IMR-90 (cell line): ENCODE results near the gene PRR5L. TPM values are rescaled to one million over a fixed set of nuclear protein-coding genes. Genes with fewer than 3 reads are reported as not detected.

Experiments used
- ATAC-seq: fragments of 200-7000 bp; cut with Tn5 transposase; 2 replicates; pipeline ENCODE4 v1.9.1; 2020; ENCODE audit warnings: low read depth, mild to moderate bottlenecking, moderate library complexity
- BruUV-seq: library from RNA; stranded (reverse); fragments of 400-500 nt; replicated peaks from 2 replicates; lab custom pipeline; 2021; lab: Mats Ljungman, UMichigan
- CTCF ChIA-PET: fragments of 300-600 bp; formaldehyde crosslinking; extraction: SDS; loops from one replicate; lab custom pipeline; 2021; ENCODE audit warnings: antibody characterized with exemption; lab: Yijun Ruan, JAX
- POLR2A ChIA-PET: fragments of 300-600 bp; sonication (Branson Sonifier 250); formaldehyde crosslinking; loops from one replicate; lab custom pipeline; 2022; ENCODE audit warnings: antibody characterized with exemption; ENCODE audit not compliant: unreplicated experiment; lab: Charles Lee
- DNase-seq: peaks from one replicate; pipeline ENCODE4 v3.0.0; 2013
- H2AFZ ChIP-seq: replicated peaks from 2 replicates; pipeline ENCODE3; 2013; ENCODE audit warnings: low read length, mild to moderate bottlenecking; ENCODE audit not compliant: poor library complexity
- H2AK5ac ChIP-seq: 2 replicates; pipeline ENCODE4 v1.6.1; 2013; ENCODE audit warnings: low read depth, low read length, inconsistent platforms
- H2AK9ac ChIP-seq: replicated peaks from 2 replicates; pipeline ENCODE3; 2013; ENCODE audit warnings: mild to moderate bottlenecking, low read depth, low read length, moderate library complexity; ENCODE audit not compliant: poor library complexity
- H2BK120ac ChIP-seq: 2 replicates; pipeline ENCODE4 v1.6.1; 2013; ENCODE audit warnings: low read depth, low read length, inconsistent platforms
- H2BK15ac ChIP-seq: 3 replicates; pipeline ENCODE4 v1.6.1; 2013; ENCODE audit warnings: low read depth, low read length, inconsistent platforms
- H2BK20ac ChIP-seq: 2 replicates; pipeline ENCODE4 v1.6.1; 2013; ENCODE audit warnings: low read depth, mild to moderate bottlenecking, inconsistent platforms, low read length, moderate library complexity
- H2BK5ac ChIP-seq: 2 replicates; pipeline ENCODE4 v1.6.1; 2013; ENCODE audit warnings: mild to moderate bottlenecking, low read depth, low read length, inconsistent platforms; ENCODE audit not compliant: poor library complexity, severe bottlenecking
- H3K14ac ChIP-seq: replicated peaks from 2 replicates; pipeline ENCODE4 v1.6.1; 2013; ENCODE audit warnings: low read depth, low read length, inconsistent platforms
- H3K18ac ChIP-seq: 2 replicates; pipeline ENCODE4 v1.6.1; 2013; ENCODE audit warnings: low read depth, low read length, control low read depth
- H3K23ac ChIP-seq: 2 replicates; pipeline ENCODE4 v1.6.1; 2013; ENCODE audit warnings: low read depth, low read length, inconsistent platforms
- H3K27ac ChIP-seq: 2 replicates; pipeline ENCODE4 v1.5.1; 2013; ENCODE audit warnings: mild to moderate bottlenecking, control low read depth, low read length; ENCODE audit not compliant: insufficient read depth
- H3K27me3 ChIP-seq: 2 replicates; pipeline ENCODE4 v1.6.1; 2013; ENCODE audit warnings: low read length; ENCODE audit not compliant: control insufficient read depth, insufficient read depth
- H3K36me3 ChIP-seq: 2 replicates; pipeline ENCODE4 v1.6.1; 2013; ENCODE audit warnings: low read length, mixed read lengths; ENCODE audit not compliant: control insufficient read depth, insufficient read depth
- H3K4ac ChIP-seq: 2 replicates; pipeline ENCODE4 v1.6.1; 2013; ENCODE audit warnings: low read depth, low read length, inconsistent platforms
- H3K4me1 ChIP-seq: 2 replicates; pipeline ENCODE4 v1.6.1; 2013; ENCODE audit warnings: low read length, mixed read lengths; ENCODE audit not compliant: control insufficient read depth, insufficient read depth
- H3K4me2 ChIP-seq: 2 replicates; pipeline ENCODE4 v1.6.1; 2013; ENCODE audit warnings: low read depth, mild to moderate bottlenecking, control low read depth, low read length, moderate library complexity
- H3K4me3 ChIP-seq: 2 replicates; pipeline ENCODE4 v1.5.1; 2013; ENCODE audit warnings: low read depth, mild to moderate bottlenecking, control low read depth, low read length, moderate library complexity; ENCODE audit not compliant: insufficient read depth
- H3K56ac ChIP-seq: 2 replicates; pipeline ENCODE4 v1.6.1; 2013; ENCODE audit warnings: low read length, inconsistent platforms; ENCODE audit not compliant: insufficient read depth; ENCODE audit errors: extremely low read depth
- H3K79me1 ChIP-seq, 2 experiments: 2 replicates each; pipeline ENCODE4 v1.6.1; 2013; ENCODE audit warnings: low read length in 2 of 2, inconsistent platforms in 1 of 2, low read depth in 1 of 2
- H3K9ac ChIP-seq: 2 replicates; pipeline ENCODE4 v1.6.1; 2013; ENCODE audit warnings: low read depth, low read length, control low read depth
- H3K9me1 ChIP-seq: 2 replicates; pipeline ENCODE4 v1.6.1; 2013; ENCODE audit warnings: low read length, inconsistent platforms; ENCODE audit not compliant: insufficient read depth
- H3K9me3 ChIP-seq: 2 replicates; pipeline ENCODE4 v1.6.1; 2013; ENCODE audit warnings: low read length; ENCODE audit not compliant: control insufficient read depth, insufficient read depth
- H4K20me1 ChIP-seq: 2 replicates; pipeline ENCODE4 v1.6.1; 2013; ENCODE audit warnings: low read length, inconsistent platforms; ENCODE audit not compliant: insufficient read depth
- H4K5ac ChIP-seq: 2 replicates; pipeline ENCODE4 v1.6.1; 2013; ENCODE audit warnings: mild to moderate bottlenecking, low read depth, low read length, control low read depth
- H4K8ac ChIP-seq, 2 experiments: 2 replicates each; pipeline ENCODE4 v1.6.1; 2013; ENCODE audit warnings: low read depth in 2 of 2, low read length in 2 of 2, control low read depth in 1 of 2, inconsistent platforms in 1 of 2
- H4K91ac ChIP-seq: 2 replicates; pipeline ENCODE4 v1.6.1; 2013; ENCODE audit warnings: low read depth, low read length, inconsistent platforms; ENCODE audit not compliant: insufficient read depth
- BHLHE40 ChIP-seq: fragments of 150-350 bp; IDR thresholded peaks from 2 replicates; pipeline ENCODE4 v1.6.1; 2016; ENCODE audit warnings: mild to moderate bottlenecking, low read depth, low read length
- CEBPB ChIP-seq: IDR thresholded peaks from 2 replicates; pipeline ENCODE4 v1.6.1; 2012; ENCODE audit warnings: low read depth, low read length, improper control_type of control experiment
- CHD1 ChIP-seq: IDR thresholded peaks from 2 replicates; pipeline ENCODE4 v1.6.1; 2012; ENCODE audit warnings: low read depth, low read length, improper control_type of control experiment
- FOS ChIP-seq: fragments of 150-350 bp; IDR thresholded peaks from 2 replicates; pipeline ENCODE4 v1.6.1; 2016; ENCODE audit warnings: low read depth, low read length
- MAFK ChIP-seq: IDR thresholded peaks from 2 replicates; pipeline ENCODE4 v1.6.1; 2012; ENCODE audit warnings: low read depth, low read length, improper control_type of control experiment
- MAZ ChIP-seq: IDR thresholded peaks from 2 replicates; pipeline ENCODE4 v1.6.1; 2012; ENCODE audit warnings: low read depth, mild to moderate bottlenecking, low read length, improper control_type of control experiment, moderate library complexity, borderline replicate concordance
- MXI1 ChIP-seq: IDR thresholded peaks from 2 replicates; pipeline ENCODE4 v1.6.1; 2012; ENCODE audit warnings: low read depth, mild to moderate bottlenecking, low read length, moderate library complexity, borderline replicate concordance
- NFE2L2 ChIP-seq: fragments of 150-350 bp; IDR thresholded peaks from 2 replicates; pipeline ENCODE4 v1.6.1; 2016; ENCODE audit warnings: low read depth, mild to moderate bottlenecking, low read length
- POLR2A ChIP-seq: IDR thresholded peaks from 2 replicates; pipeline ENCODE4 v1.6.1; 2012; ENCODE audit warnings: mild to moderate bottlenecking, low read depth, low read length
- RAD21 ChIP-seq: IDR thresholded peaks from 2 replicates; pipeline ENCODE4 v1.6.1; 2012; ENCODE audit warnings: low read length, improper control_type of control experiment
- RCOR1 ChIP-seq: IDR thresholded peaks from 2 replicates; pipeline ENCODE4 v1.6.1; 2012; ENCODE audit warnings: mild to moderate bottlenecking, low read length, improper control_type of control experiment; ENCODE audit not compliant: insufficient replicate concordance
- RFX5 ChIP-seq: IDR thresholded peaks from 2 replicates; pipeline ENCODE4 v1.8.0; 2012; ENCODE audit warnings: low read depth, mild to moderate bottlenecking, low read length, moderate library complexity
- SMC3 ChIP-seq: fragments of 150-350 bp; IDR thresholded peaks from 2 replicates; pipeline ENCODE4 v1.6.1; 2016; ENCODE audit warnings: low read depth, mild to moderate bottlenecking, antibody characterized with exemption, low read length, moderate library complexity
- WGBS, 2 experiments: methylation state at CpG; one replicate each; pipeline versions ENCODE4 v1.1.5 to v1.1.7; 2013; ENCODE audit warnings: missing lambda C conversion rate in 2 of 2; ENCODE audit not compliant: insufficient read length in 1 of 2; ENCODE audit errors: extremely low coverage in 2 of 2; 5-methylcytosine and 5-hydroxymethylcytosine counted together
- dilution Hi-C: fragments of 300-500 bp; cut with HindIII; formaldehyde crosslinking; loops from one replicate; pipeline ENCODE4 v1.14.3; 2018; ENCODE audit warnings: low sequenced_read_pairs; ENCODE audit not compliant: unreplicated experiment
- in situ Hi-C: fragments of 300-500 bp; cut with MboI; formaldehyde crosslinking; loops from 3 replicates; pipeline ENCODE4 v1.14.3; 2019; ENCODE audit warnings: low sequenced_read_pairs, inconsistent platforms, mixed read lengths
- intact Hi-C: fragments of 100-400 bp; cut with micrococcal nuclease; formaldehyde crosslinking; loops from 2 replicates; pipeline ENCODE4 v1.10.0; 2022
- polyA plus RNA-seq, 3 experiments: library from polyadenylated mRNA; depleted of rRNA; stranded (reverse); fragments of >200 nt; gene quantifications; 2 replicates each; pipeline ENCODE4 v1.2.3, GENCODE V29; 2012; ENCODE audit warnings: low replicate concordance in 1 of 3
- total RNA-seq: library from RNA; depleted of rRNA; stranded (reverse); fragments of >200 nt; gene quantifications from 2 replicates; pipeline ENCODE4 v1.2.3, GENCODE V29; 2012
- TF ChIP-seq, protein P1 (sequence below): fragments of 150-350 bp; IDR thresholded peaks from 2 replicates; pipeline ENCODE4 v1.6.1; 2016; ENCODE audit warnings: low read depth, mild to moderate bottlenecking, low read length, moderate library complexity, borderline replicate concordance
- TF ChIP-seq, protein P2 (sequence below): fragments of 150-350 bp; IDR thresholded peaks from 2 replicates; pipeline ENCODE4 v1.6.1; 2017; ENCODE audit warnings: mild to moderate bottlenecking, antibody characterized with exemption, low read length, low read depth
- TF ChIP-seq, protein P3 (sequence below): conservative IDR thresholded peaks from 2 replicates; pipeline ENCODE4 v1.5.1; 2012; ENCODE audit warnings: mild to moderate bottlenecking, low read depth, low read length, improper control_type of control experiment

The PRR5L gene
- total and polyA plus RNA-seq, 2 of the 4 experiments (the other 2 are of a cell fraction): 2.9 to 3.6 TPM

DNA sequence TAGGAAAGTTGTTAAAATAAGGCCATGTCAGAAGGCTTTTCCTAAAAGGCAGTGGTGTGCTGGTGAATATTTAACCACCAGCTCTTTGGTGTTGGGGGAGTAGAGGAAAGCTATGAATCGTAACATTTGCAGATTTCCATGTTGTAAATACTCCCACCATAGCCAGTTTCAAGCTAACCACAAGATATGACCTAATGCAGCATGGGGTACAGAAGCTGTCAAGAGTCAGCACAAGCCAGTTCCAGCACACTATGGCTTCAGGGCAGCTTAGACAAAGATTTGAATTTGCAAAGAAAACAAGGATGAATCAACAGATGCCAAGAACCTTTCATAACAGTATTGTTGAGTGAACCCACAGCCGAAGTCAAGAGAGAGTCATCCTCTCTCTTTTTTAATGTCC lies 46.8 kb upstream of the PRR5L start:
- H3K9me1 ChIP-seq: no peaks in the 10 kb centered on the region
- no peak overlapping the region for H4K5ac ChIP-seq
- no peak overlapping the region for H2AFZ ChIP-seq
- ChIA-PET CTCF (interaction anchor here (0.8 to 1.6 kb wide), 6 partner anchors 10 to 427 kb away, joined by 3 to 8 read pairs (median 4); no protein-coding TSS in a partner anchor), POLR2A (no interaction called here)
- no peak overlapping the region for H3K4ac ChIP-seq
- no peak overlapping the region for H3K14ac ChIP-seq
- H3K27me3 ChIP-seq: peaks cover 18% of the 10 kb centered on the region
- no peaks in the 10 kb centered on the region for H3K79me1 ChIP-seq
- H2BK15ac ChIP-seq: no peak overlapping the region
- intact Hi-C loops: no loop called here
- no peak overlapping the region for H3K27ac ChIP-seq
- H3K4me2 ChIP-seq: no peak overlapping the region; the same call in 1 of the 2 replicates
- H3K9me3 ChIP-seq: peaks cover 4% of the 10 kb centered on the region
- TF ChIP-seq, protein P1, sequence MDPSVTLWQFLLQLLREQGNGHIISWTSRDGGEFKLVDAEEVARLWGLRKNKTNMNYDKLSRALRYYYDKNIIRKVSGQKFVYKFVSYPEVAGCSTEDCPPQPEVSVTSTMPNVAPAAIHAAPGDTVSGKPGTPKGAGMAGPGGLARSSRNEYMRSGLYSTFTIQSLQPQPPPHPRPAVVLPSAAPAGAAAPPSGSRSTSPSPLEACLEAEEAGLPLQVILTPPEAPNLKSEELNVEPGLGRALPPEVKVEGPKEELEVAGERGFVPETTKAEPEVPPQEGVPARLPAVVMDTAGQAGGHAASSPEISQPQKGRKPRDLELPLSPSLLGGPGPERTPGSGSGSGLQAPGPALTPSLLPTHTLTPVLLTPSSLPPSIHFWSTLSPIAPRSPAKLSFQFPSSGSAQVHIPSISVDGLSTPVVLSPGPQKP: no peak
- TF ChIP-seq, protein P2, sequence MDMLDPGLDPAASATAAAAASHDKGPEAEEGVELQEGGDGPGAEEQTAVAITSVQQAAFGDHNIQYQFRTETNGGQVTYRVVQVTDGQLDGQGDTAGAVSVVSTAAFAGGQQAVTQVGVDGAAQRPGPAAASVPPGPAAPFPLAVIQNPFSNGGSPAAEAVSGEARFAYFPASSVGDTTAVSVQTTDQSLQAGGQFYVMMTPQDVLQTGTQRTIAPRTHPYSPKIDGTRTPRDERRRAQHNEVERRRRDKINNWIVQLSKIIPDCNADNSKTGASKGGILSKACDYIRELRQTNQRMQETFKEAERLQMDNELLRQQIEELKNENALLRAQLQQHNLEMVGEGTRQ: no peak
- TF ChIP-seq MAZ (no peak), RCOR1 (peak; percentile 20), SMC3 (no peak), RFX5 (no peak), FOS (peak; percentile 33; the same call in 1 of the 2 replicates), MAFK (0 out of 2 replicates have a peak, but pooled peaks have one; percentile 13), NFE2L2 (no peak), CEBPB (peak; percentile 34; the same call in 1 of the 2 replicates), CHD1 (no peak), MXI1 (peak; percentile 85), POLR2A (no peak), RAD21 (no peak), BHLHE40 (peak; percentile 70; the same call in 1 of the 2 replicates)
- TF ChIP-seq, protein P3, sequence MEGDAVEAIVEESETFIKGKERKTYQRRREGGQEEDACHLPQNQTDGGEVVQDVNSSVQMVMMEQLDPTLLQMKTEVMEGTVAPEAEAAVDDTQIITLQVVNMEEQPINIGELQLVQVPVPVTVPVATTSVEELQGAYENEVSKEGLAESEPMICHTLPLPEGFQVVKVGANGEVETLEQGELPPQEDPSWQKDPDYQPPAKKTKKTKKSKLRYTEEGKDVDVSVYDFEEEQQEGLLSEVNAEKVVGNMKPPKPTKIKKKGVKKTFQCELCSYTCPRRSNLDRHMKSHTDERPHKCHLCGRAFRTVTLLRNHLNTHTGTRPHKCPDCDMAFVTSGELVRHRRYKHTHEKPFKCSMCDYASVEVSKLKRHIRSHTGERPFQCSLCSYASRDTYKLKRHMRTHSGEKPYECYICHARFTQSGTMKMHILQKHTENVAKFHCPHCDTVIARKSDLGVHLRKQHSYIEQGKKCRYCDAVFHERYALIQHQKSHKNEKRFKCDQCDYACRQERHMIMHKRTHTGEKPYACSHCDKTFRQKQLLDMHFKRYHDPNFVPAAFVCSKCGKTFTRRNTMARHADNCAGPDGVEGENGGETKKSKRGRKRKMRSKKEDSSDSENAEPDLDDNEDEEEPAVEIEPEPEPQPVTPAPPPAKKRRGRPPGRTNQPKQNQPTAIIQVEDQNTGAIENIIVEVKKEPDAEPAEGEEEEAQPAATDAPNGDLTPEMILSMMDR: no peak
- dilution Hi-C loops: no loop called here
- H2AK5ac ChIP-seq: no peak overlapping the region
- H2BK120ac ChIP-seq: no peak overlapping the region
- no peak overlapping the region for H3K23ac ChIP-seq
- no peak overlapping the region for H3K4me3 ChIP-seq
- H2BK5ac ChIP-seq: no peak overlapping the region
- no peak overlapping the region for H2BK20ac ChIP-seq
- H3K56ac ChIP-seq: no peak overlapping the region
- no peaks in the 10 kb centered on the region for H3K36me3 ChIP-seq
- H4K91ac ChIP-seq: no peak overlapping the region
- no TSS peak for BruUV-seq
- WGBS, 2 experiments: no CpG with 5 or more reads among the region's 2 CpGs
- in situ Hi-C loops: no loop called here
- H3K9ac ChIP-seq: no peak overlapping the region
- ATAC-seq (peak; percentile 96), DNase-seq (peak; percentile 91)
- no peak overlapping the region for H3K18ac ChIP-seq
- no peak overlapping the region for H4K8ac ChIP-seq
- H2AK9ac ChIP-seq: no peak overlapping the region
- H3K4me1 ChIP-seq: no peaks in the 10 kb centered on the region
- no peaks in the 10 kb centered on the region for H4K20me1 ChIP-seq
